T-cell (primary cell): ENCODE data around the gene ZFYVE9. TPM values are rescaled to one million over a fixed set of nuclear protein-coding genes. Genes with fewer than 3 reads are reported as not detected.

Source experiments
- ATAC-seq, 4 experiments: fragments of 200-7000 bp in 3 of 4; fragments of 150-1000 bp in 1 of 4; cut with Tn5 transposase; replicated peaks in 1 of 4; 1 replicate in 3 of 4; 2 replicates in 1 of 4; pipeline ENCODE4 v1.10.0; 2021; ENCODE audit warnings: moderate library complexity in 3 of 4, mild to moderate bottlenecking in 2 of 4, moderate number of reproducible peaks in 1 of 4
- CTCF ChIA-PET, 2 donors: fragments of 300-600 bp; sonication (Branson Sonifier 250); formaldehyde crosslinking; loops; one replicate each; lab custom pipeline; 2022; ENCODE audit warnings: antibody characterized with exemption in 2 of 2; lab: Charles Lee
- POLR2A ChIA-PET, 2 donors: fragments of 300-600 bp; sonication (Branson Sonifier 250); formaldehyde crosslinking; loops; one replicate each; lab custom pipeline; 2022; ENCODE audit warnings: antibody characterized with exemption in 2 of 2; lab: Charles Lee
- DNase-seq, 35 experiments: peaks; one replicate each; pipeline versions ENCODE4 v3.0.0 to v3.0.0-alpha.2; 2013 to 2023
- H3K27ac ChIP-seq: one replicate; pipeline ENCODE4 v1.5.1; 2013; ENCODE audit warnings: low read length
- H3K27me3 ChIP-seq, 2 experiments: replicated peaks in 1 of 2; 1 replicate in 1 of 2; 2 replicates in 1 of 2; pipeline versions ENCODE4 v1.6.1 to v1.7.0; 2013; ENCODE audit warnings: low read length in 1 of 2, mixed read lengths in 1 of 2; ENCODE audit not compliant: control insufficient read depth in 2 of 2, insufficient read depth in 2 of 2; ENCODE audit errors: extremely low read depth in 1 of 2
- H3K36me3 ChIP-seq, 2 donors: 1 replicate in 1 of 2; 2 replicates in 1 of 2; pipeline versions ENCODE4 v1.6.1 to v1.7.0; 2013; ENCODE audit warnings: low read length in 1 of 2; ENCODE audit not compliant: control insufficient read depth in 2 of 2, insufficient read depth in 1 of 2; ENCODE audit errors: extremely low read depth in 1 of 2
- H3K4me1 ChIP-seq, 2 experiments: 1 replicate in 1 of 2; 2 replicates in 1 of 2; pipeline versions ENCODE4 v1.6.1 to v1.7.0; 2013; ENCODE audit warnings: low read length in 2 of 2, mixed read lengths in 1 of 2; ENCODE audit not compliant: insufficient read depth in 2 of 2, control insufficient read depth in 1 of 2; ENCODE audit errors: extremely low read depth in 1 of 2
- H3K4me3 ChIP-seq, 2 donors: 1 replicate in 1 of 2; 2 replicates in 1 of 2; pipeline versions ENCODE4 v1.5.1 to v1.7.0; 2013; ENCODE audit warnings: mild to moderate bottlenecking in 2 of 2, low read length in 1 of 2, moderate library complexity in 1 of 2; ENCODE audit not compliant: control insufficient read depth in 1 of 2; ENCODE audit errors: extremely low read depth in 1 of 2
- H3K9me3 ChIP-seq: 2 replicates; pipeline ENCODE4 v1.7.0; 2013
- H3K27ac Mint-ChIP-seq, 2 donors: one replicate each; pipeline ENCODE4 v1.8.0; 2020 to 2021; ENCODE audit warnings: mild to moderate bottlenecking in 2 of 2, mixed read lengths in 2 of 2
- H3K27me3 Mint-ChIP-seq, 2 donors: one replicate each; pipeline ENCODE4 v1.8.0; 2021 to 2022; ENCODE audit warnings: mixed read lengths in 2 of 2
- H3K36me3 Mint-ChIP-seq: one replicate; pipeline ENCODE4 v1.8.0; 2021; ENCODE audit warnings: mixed read lengths
- H3K4me1 Mint-ChIP-seq, 3 donors: one replicate each; pipeline ENCODE4 v1.8.0; 2020 to 2022; ENCODE audit warnings: mixed read lengths in 3 of 3, mild to moderate bottlenecking in 1 of 3
- H3K4me3 Mint-ChIP-seq, 3 donors: one replicate each; pipeline ENCODE4 v1.8.0; 2020 to 2022; ENCODE audit warnings: mild to moderate bottlenecking in 3 of 3, mixed read lengths in 3 of 3, moderate library complexity in 3 of 3
- H3K9me3 Mint-ChIP-seq, 3 donors: one replicate each; pipeline ENCODE4 v1.8.0; 2020 to 2022; ENCODE audit warnings: mixed read lengths in 3 of 3
- WGBS: methylation state at CpG from one replicate; pipeline ENCODE4 v1.1.5; 2013; ENCODE audit warnings: missing lambda C conversion rate; ENCODE audit not compliant: insufficient coverage; 5-methylcytosine and 5-hydroxymethylcytosine counted together
- total RNA-seq, 35 experiments: library from RNA in 6 of 35; stranded (reverse) in 6 of 35; fragments of 120-200 nt in 1 of 35; gene quantifications; one replicate each; pipeline versions ENCODE4 v1.2.1 to v1.2.4 and lab custom pipeline; 2013 to 2026

ZFYVE9 gene
- total RNA-seq, 5 donors from 2014 or later (not counting 1 experiment from before 2014, with no cell fraction given) = 6.5 to 9.0 (median 8.7) TPM

GRCh38 chr1:52343979-52344378 lies 202.1 kb downstream of the ZFYVE9 start:
- no peak overlapping the region for H3K27ac Mint-ChIP-seq
- WGBS = no CpG with 5 or more reads among the region's 3 CpGs
- no peaks in the 10 kb centered on the region for H3K9me3 Mint-ChIP-seq
- Histone ChIP-seq H3K4me1 (no peaks in the 10 kb centered on the region), H3K36me3 (no peaks in the 10 kb centered on the region), H3K9me3 (no peaks in the 10 kb centered on the region), H3K27ac (no peak overlapping the region), H3K4me3 (no peak overlapping the region), H3K27me3 (no peaks in the 10 kb centered on the region)
- peaks cover 1 to 11% (median 5%) of the 10 kb centered on the region in 3 donors for H3K4me1 Mint-ChIP-seq
- ATAC-seq (no peak), DNase-seq (no peak)
- no peak overlapping the region for H3K4me3 Mint-ChIP-seq
- ChIA-PET POLR2A (no interaction called here), CTCF (no interaction called here)
- no peaks in the 10 kb centered on the region for H3K27me3 Mint-ChIP-seq
- H3K36me3 Mint-ChIP-seq = peaks cover under 1% of the 10 kb centered on the region

GRCh38 chr1:52345252-52345651 lies 203.4 kb downstream of the ZFYVE9 start:
- no peaks in the 10 kb centered on the region for H3K27me3 ChIP-seq
- WGBS = no CpG with 5 or more reads among the region's 2 CpGs
- ATAC-seq (no peak), DNase-seq (no peak)
- no peak overlapping the region for H3K4me3 Mint-ChIP-seq
- H3K4me1 ChIP-seq = no peaks in the 10 kb centered on the region
- H3K4me1 Mint-ChIP-seq = peaks cover 1 to 11% (median 5%) of the 10 kb centered on the region in 3 donors
- ChIA-PET POLR2A (no interaction called here), CTCF (no interaction called here)
- no peak overlapping the region for H3K4me3 ChIP-seq
- H3K9me3 Mint-ChIP-seq = no peaks in the 10 kb centered on the region
- no peaks in the 10 kb centered on the region for H3K36me3 ChIP-seq
- peak overlapping the region in 1 of 2 donors; percentile 22 for H3K27ac Mint-ChIP-seq
- no peaks in the 10 kb centered on the region for H3K9me3 ChIP-seq
- no peak overlapping the region for H3K27ac ChIP-seq
- H3K27me3 Mint-ChIP-seq = no peaks in the 10 kb centered on the region
- H3K36me3 Mint-ChIP-seq = no peaks in the 10 kb centered on the region

- no peaks in the 10 kb centered on the region for H3K27me3 ChIP-seq
- no peak overlapping the region for H3K27ac ChIP-seq
- H3K4me1 ChIP-seq = no peaks in the 10 kb centered on the region
- no peaks in the 10 kb centered on the region for H3K9me3 Mint-ChIP-seq
- ChIA-PET POLR2A (interaction anchor here in 1 of 2 donors (0.9 kb wide), 1 partner anchor 605 kb away, joined by 6 read pairs; no protein-coding TSS in a partner anchor), CTCF (no interaction called here)
- WGBS = 90% methylated on average over 2 of the region's 4 CpGs
- H3K36me3 Mint-ChIP-seq = no peaks in the 10 kb centered on the region
- no peak overlapping the region for H3K27ac Mint-ChIP-seq
- ATAC-seq = no peak
- H3K27me3 Mint-ChIP-seq = no peaks in the 10 kb centered on the region
- peaks cover 0 to 5% of the 10 kb centered on the region in 2 donors for H3K36me3 ChIP-seq
- H3K4me3 Mint-ChIP-seq = no peak overlapping the region
- H3K9me3 ChIP-seq = no peaks in the 10 kb centered on the region
- no peak overlapping the region for H3K4me3 ChIP-seq
- no peak for DNase-seq
- peaks cover 1 to 11% (median 5%) of the 10 kb centered on the region in 3 donors for H3K4me1 Mint-ChIP-seq
Observed at GRCh38 chr1:52346653-52347052, 204.8 kb downstream of the ZFYVE9 start.

GRCh38 chr1:52348704-52349300 lies 206.9 kb downstream of the ZFYVE9 start:
- no peaks in the 10 kb centered on the region for H3K9me3 Mint-ChIP-seq
- H3K27me3 Mint-ChIP-seq = no peaks in the 10 kb centered on the region
- peak in 2 of 4 experiments; percentile 20 to 35 for ATAC-seq
- Histone ChIP-seq H3K9me3 (no peaks in the 10 kb centered on the region), H3K4me3 (no peak overlapping the region), H3K27me3 (no peaks in the 10 kb centered on the region), H3K4me1 (no peaks in the 10 kb centered on the region), H3K27ac (no peak overlapping the region), H3K36me3 (peaks cover 0 to 19% of the 10 kb centered on the region in 2 donors)
- peaks cover 1 to 11% (median 5%) of the 10 kb centered on the region in 3 donors for H3K4me1 Mint-ChIP-seq
- peak overlapping the region; percentile 55 to 74 for H3K27ac Mint-ChIP-seq
- DNase-seq = no peak
- WGBS = 51% methylated on average over 7 of the region's 8 CpGs
- H3K4me3 Mint-ChIP-seq = no peak overlapping the region
- peaks cover 8% of the 10 kb centered on the region for H3K36me3 Mint-ChIP-seq
- POLR2A ChIA-PET = interaction anchor here (0.6 kb wide), 2 partner anchors 19 to 1234 kb away, joined by 3 to 6 read pairs; no protein-coding TSS in a partner anchor
- CTCF ChIA-PET = no interaction called here

GRCh38 chr1:52352690-52353089 lies 210.8 kb downstream of the ZFYVE9 start:
- no peak for ATAC-seq
- Histone ChIP-seq H3K4me1 (no peaks in the 10 kb centered on the region), H3K27me3 (no peaks in the 10 kb centered on the region), H3K27ac (no peak overlapping the region), H3K36me3 (peaks cover 14 to 58% of the 10 kb centered on the region in 2 donors), H3K9me3 (no peaks in the 10 kb centered on the region), H3K4me3 (no peak overlapping the region)
- H3K4me3 Mint-ChIP-seq = no peak overlapping the region
- peaks cover 36% of the 10 kb centered on the region for H3K36me3 Mint-ChIP-seq
- peaks cover 1 to 10% (median 5%) of the 10 kb centered on the region in 3 donors for H3K4me1 Mint-ChIP-seq
- ChIA-PET CTCF (no interaction called here), POLR2A (no interaction called here)
- peak overlapping the region in 1 of 2 donors; percentile 4 for H3K27ac Mint-ChIP-seq
- no peaks in the 10 kb centered on the region for H3K9me3 Mint-ChIP-seq
- H3K27me3 Mint-ChIP-seq = no peaks in the 10 kb centered on the region
- DNase-seq = no peak
- 97% methylated on average over 5 of the region's 7 CpGs for WGBS

- H3K9me3 ChIP-seq = no peaks in the 10 kb centered on the region
- CTCF ChIA-PET = no interaction called here
- POLR2A ChIA-PET = no interaction called here
- peaks cover 57% of the 10 kb centered on the region for H3K36me3 Mint-ChIP-seq
- no peaks in the 10 kb centered on the region for H3K4me1 ChIP-seq
- WGBS = 98% methylated on average over 4 of the region's 8 CpGs
- peak overlapping the region in 1 of 2 donors; percentile 71 for H3K27ac Mint-ChIP-seq
- no peak overlapping the region for H3K4me3 Mint-ChIP-seq
- H3K4me3 ChIP-seq = no peak overlapping the region
- no peaks in the 10 kb centered on the region for H3K27me3 ChIP-seq
- H3K27me3 Mint-ChIP-seq = no peaks in the 10 kb centered on the region
- DNase-seq (no peak), ATAC-seq (no peak)
- peaks cover 39 to 85% of the 10 kb centered on the region in 2 donors for H3K36me3 ChIP-seq
- no peaks in the 10 kb centered on the region for H3K4me1 Mint-ChIP-seq
- no peak overlapping the region for H3K27ac ChIP-seq
- no peaks in the 10 kb centered on the region for H3K9me3 Mint-ChIP-seq
Observed at GRCh38 chr1:52355436-52355835, 213.5 kb downstream of the ZFYVE9 start.
